D721Med (cell line): ENCODE measurements around the gene PLPPR2.
"Not testable (repeated sequence)": the region's sequence is repeated elsewhere in the genome, so short reads cannot be mapped to it uniquely, and the experiment has no call there.

ENCODE experiments used
- DNase-seq: peaks from one replicate; pipeline ENCODE4 v3.0.0; 2011; ENCODE audit warnings: low spot score; ENCODE audit not compliant: insufficient read length
- FAIRE-seq: peaks from 2 replicates; lab custom pipeline; 2011; peaks lifted over from hg19 to GRCh38; lab: Jason Lieb, UNC
- TF ChIP-seq, protein P1 (sequence below): IDR thresholded peaks from 2 replicates; pipeline ENCODE4 v1.5.1; 2012; ENCODE audit warnings: mild to moderate bottlenecking, control low read depth; ENCODE audit not compliant: insufficient read depth; ENCODE audit errors: missing control alignments

The PLPPR2 gene

DNA sequence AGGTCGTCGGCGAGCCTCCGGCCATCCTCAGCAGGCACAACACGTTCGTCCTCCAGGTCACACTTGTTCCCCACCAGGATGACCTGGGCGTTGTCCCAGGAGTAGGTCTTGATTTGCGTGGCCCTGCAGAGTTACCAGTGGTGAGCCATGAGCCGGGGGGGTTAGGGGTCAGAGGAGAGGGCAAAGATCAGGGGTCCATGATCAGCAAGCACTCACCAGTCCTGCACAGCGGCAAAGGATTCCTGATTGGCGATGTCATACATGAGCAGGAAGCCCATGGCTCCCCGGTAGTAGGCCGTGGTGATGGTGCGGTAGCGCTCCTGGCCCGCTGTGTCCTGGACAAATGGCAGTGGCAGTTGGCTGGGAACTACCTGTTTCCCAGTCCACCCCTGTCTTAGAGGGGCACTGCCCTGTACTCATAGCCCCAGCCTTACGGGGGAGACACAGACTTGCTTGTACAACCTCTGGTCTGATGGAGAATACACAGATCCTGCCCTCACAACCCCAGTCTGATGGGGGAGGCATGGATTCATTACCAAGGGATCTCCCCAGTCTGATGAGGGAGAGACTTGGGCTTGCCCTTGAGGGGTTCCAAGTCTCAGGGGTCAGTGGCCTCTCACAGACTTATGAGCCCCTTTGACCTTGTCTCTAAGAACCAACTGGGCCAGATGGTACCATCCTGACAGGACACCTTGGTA is 19.6 kb upstream of the PLPPR2 start:
- TF ChIP-seq, protein P1, sequence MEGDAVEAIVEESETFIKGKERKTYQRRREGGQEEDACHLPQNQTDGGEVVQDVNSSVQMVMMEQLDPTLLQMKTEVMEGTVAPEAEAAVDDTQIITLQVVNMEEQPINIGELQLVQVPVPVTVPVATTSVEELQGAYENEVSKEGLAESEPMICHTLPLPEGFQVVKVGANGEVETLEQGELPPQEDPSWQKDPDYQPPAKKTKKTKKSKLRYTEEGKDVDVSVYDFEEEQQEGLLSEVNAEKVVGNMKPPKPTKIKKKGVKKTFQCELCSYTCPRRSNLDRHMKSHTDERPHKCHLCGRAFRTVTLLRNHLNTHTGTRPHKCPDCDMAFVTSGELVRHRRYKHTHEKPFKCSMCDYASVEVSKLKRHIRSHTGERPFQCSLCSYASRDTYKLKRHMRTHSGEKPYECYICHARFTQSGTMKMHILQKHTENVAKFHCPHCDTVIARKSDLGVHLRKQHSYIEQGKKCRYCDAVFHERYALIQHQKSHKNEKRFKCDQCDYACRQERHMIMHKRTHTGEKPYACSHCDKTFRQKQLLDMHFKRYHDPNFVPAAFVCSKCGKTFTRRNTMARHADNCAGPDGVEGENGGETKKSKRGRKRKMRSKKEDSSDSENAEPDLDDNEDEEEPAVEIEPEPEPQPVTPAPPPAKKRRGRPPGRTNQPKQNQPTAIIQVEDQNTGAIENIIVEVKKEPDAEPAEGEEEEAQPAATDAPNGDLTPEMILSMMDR = no peak
- FAIRE-seq (no peak), DNase-seq (no peak)

DNA sequence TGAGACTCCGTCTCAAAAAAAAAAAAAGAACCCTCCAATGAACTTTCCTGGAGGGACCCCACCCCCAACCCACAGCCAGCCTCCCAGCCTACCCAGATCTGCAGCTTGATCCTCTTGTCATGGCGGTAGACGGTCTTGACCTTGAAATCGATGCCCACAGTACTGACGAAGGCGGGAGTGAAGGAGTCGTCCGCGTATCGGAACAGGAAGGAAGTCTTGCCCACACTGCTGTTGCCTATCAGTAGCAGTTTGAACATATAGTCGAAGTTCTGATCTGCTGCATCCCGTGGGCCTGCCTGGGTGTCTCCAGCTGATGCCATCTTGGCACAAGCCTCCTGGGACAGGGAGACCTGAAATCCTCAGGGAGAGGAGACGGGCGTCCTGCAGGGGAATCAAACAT is 18.2 kb upstream of the PLPPR2 start:
- no peak for DNase-seq
- TF ChIP-seq, protein P1 = no peak
- no peak for FAIRE-seq

DNA sequence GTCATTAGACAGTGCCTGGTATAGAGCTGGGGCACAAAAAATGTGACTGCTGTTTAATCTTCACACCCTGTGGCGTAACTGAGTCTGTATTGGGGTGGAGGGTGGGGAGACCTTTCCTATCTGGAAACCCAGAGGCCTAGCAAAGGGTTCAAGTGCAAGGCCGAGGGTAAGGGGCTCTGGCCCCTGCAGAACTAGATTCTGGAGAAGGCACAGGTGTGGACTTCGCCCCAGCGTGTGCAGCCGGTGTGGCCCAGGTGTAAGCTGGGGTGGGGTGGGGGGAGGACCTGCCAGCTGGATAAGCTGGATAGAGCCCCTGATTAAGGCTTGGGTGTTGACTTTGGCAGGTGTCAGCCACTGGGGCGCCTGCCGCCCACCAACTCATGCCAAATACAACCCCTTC is 17.1 kb upstream of the PLPPR2 start:
- TF ChIP-seq, protein P1 = no peak
- FAIRE-seq (no peak), DNase-seq (no peak)

DNA sequence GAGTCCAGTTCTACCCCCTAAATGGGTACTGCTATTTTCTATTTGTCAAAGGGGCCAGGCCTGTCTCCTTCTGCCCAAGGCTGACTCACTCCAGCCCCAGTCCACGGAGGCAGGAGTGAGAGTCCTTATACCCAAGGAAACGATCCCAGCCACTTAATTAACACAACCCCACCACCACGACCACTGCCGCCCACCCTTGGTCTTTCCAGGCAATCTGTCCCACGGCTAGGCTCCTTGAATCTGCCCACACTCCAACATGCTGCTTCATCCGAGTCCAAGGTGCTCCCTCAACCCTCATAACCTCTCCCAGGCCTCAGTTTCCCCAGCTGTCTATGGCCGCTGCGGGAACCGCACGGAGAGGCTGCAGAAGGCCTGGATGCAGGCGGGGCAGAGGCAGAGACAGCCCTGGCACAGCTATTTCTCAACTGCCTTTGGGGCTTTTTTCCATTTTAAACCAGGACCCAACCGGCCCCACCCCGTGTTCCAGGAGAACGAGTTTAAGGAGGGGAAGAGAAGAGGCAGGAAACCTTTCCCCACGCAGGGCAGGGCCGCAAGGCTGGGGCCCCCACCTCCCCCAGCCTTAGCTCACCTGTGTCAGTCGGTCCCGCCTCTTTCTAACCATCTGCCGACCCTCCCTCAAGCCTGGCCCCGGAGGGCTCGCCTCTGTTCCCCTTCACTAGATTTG is 16.5 kb upstream of the PLPPR2 start:
- no peak for FAIRE-seq
- TF ChIP-seq, protein P1 = no peak
- no peak for DNase-seq

DNA sequence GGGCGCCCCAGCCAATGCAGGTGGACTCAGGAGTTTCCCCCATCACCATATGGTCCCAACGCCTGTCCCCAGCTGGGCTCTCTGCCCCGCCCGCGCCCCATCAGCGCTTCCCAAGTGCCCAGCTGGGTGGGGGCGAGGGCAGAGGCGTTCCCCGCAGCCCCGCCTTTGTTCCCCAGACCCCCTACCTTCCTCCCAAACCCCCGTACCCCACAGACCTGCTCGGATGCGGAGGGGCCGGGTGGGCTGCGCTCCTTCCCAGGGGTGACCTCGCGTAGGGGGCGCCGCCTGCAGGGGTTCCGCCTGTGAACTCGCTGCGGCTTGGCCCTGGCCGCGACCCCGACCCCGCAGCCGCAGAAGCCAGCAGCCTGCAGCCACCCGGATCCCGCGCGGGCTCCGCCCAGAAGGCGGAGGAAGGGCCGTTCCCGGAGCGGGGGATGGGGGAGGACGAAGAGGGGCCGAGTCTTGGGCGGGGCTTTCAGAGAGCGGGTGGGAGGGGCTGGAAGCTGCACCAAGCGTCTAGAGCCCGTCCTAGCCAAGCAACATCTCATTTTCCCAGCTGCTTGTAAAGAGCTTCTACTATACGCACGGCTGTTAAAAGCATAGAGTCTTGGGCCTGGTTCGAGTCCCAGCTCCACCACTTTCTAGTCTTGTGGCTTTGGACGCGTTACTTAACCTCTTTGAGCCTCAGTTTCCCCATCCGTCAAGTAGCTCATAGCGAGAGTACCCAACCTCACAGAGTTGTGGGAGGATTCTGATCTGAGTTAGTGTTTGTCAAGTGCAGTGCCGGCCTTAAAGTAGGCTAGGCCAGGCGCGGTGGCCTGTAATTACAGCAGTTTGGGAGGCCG is 15.8 kb upstream of the PLPPR2 start, which contains the start of gene RAB3D:
RAB3D (minus strand) TSS at position 404 of the 845 bp plus-strand sequence. CDS start 2,258 bp downstream, outside the sequence.
- DNase-seq (peak; percentile 99), FAIRE-seq (no peak)
- TF ChIP-seq, protein P1 = no peak

DNA sequence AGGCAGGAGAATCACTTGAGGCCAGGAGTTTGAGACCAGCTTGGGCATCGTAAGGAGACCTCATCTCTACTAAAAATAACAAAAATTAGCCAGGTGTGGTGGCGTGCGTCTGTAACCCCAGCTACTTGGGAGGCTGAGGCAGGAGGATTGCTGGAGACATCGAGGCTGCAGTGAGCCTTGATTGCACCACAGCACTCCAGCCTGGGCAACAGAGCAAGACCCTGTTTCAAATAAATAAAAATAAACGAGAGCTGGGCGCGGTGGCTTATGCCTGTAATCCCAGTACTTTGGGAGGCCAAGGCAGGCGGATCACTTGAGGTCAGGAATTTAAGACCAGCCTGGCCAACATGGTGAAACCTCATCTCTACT is 15.1 kb upstream of the PLPPR2 start:
- not testable (repeated sequence) for DNase-seq

DNA sequence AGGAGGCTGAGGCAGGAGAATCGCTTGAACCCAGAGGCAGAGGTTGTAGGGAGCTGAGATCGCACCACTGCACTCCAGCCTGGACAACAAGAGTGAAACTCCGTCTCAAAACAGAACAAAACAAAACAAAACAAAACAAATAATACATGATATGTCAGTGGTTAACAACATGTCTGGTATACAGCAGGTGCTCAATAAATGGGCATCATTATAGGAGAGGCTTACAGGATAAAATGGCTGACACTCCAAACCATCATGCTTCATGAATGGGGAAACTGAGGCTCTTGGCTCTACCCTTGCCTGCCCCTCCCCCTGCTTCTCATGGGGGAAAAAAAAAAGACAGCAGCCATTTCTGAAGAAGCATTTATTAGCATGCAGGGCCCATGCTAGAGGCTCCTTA is 12.8 kb upstream of the PLPPR2 start:
- TF ChIP-seq, protein P1 = no peak
- FAIRE-seq = no peak

More for the DNA sequence above, 15.1 kb upstream of the PLPPR2 start:
- FAIRE-seq = not testable (repeated sequence)

More for the DNA sequence above, 12.8 kb upstream of the PLPPR2 start:
- no peak for DNase-seq
